GM12875 (cell line): ENCODE measurements around the gene FIBIN.

ENCODE experiments used
- H3K4me3 ChIP-seq: one replicate; pipeline ENCODE4 v1.5.1; 2011; ENCODE audit warnings: low read depth, low read length, control low read depth
- TF ChIP-seq, protein P1 (sequence below): IDR thresholded peaks from 2 replicates; pipeline ENCODE4 v1.5.1; 2011; ENCODE audit warnings: low read depth, mild to moderate bottlenecking, control low read depth, inconsistent platforms, low read length, moderate library complexity, borderline replicate concordance; ENCODE audit not compliant: insufficient read depth

FIBIN gene

DNA sequence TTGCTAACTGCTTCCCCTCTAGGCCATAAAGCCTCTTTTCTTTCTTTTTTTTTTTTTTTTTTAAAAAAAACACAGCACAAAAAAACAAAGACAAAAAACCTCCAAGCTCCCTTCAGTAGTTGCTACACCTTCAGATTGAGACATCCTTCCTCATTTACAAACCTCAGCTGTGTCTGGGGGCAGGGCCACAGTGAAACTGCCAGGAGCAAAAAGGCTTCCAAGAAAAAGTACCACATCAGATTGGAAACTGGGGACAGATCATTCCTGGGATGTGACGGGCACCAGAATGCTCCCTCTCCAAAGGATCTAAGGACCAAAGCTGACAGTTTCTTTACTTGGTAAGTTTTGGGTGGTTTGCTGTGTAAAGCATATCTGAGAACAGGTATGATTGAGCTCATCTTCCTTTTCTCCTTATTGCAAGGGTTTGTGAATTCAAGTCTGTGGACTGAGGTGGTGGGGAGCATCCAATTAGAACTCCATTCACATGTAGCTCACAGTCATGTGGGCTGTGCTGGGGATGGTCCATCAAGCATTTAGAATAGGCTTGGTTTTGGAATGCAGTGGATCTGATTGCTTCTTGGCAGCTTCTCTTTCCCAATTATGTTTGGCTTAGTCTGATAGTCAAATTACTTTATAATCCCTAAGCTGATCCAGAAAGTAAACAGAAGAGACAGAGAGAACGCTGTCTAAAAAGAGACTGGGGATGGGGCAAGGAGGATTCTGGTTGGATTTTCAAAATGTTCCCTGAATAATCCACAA, 47.4 kb downstream of the FIBIN start:
- no peak overlapping the region for H3K4me3 ChIP-seq
- TF ChIP-seq, protein P1, sequence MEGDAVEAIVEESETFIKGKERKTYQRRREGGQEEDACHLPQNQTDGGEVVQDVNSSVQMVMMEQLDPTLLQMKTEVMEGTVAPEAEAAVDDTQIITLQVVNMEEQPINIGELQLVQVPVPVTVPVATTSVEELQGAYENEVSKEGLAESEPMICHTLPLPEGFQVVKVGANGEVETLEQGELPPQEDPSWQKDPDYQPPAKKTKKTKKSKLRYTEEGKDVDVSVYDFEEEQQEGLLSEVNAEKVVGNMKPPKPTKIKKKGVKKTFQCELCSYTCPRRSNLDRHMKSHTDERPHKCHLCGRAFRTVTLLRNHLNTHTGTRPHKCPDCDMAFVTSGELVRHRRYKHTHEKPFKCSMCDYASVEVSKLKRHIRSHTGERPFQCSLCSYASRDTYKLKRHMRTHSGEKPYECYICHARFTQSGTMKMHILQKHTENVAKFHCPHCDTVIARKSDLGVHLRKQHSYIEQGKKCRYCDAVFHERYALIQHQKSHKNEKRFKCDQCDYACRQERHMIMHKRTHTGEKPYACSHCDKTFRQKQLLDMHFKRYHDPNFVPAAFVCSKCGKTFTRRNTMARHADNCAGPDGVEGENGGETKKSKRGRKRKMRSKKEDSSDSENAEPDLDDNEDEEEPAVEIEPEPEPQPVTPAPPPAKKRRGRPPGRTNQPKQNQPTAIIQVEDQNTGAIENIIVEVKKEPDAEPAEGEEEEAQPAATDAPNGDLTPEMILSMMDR, result no peak
